Ecto neural progenitor cell (in vitro differentiated cells): Measurements from ENCODE around the gene BBS1.

Source experiments
- DNase-seq: peaks from one replicate; pipeline ENCODE4 v3.0.0-alpha.2; 2018; ENCODE audit warnings: low spot score

Gene BBS1

DNA sequence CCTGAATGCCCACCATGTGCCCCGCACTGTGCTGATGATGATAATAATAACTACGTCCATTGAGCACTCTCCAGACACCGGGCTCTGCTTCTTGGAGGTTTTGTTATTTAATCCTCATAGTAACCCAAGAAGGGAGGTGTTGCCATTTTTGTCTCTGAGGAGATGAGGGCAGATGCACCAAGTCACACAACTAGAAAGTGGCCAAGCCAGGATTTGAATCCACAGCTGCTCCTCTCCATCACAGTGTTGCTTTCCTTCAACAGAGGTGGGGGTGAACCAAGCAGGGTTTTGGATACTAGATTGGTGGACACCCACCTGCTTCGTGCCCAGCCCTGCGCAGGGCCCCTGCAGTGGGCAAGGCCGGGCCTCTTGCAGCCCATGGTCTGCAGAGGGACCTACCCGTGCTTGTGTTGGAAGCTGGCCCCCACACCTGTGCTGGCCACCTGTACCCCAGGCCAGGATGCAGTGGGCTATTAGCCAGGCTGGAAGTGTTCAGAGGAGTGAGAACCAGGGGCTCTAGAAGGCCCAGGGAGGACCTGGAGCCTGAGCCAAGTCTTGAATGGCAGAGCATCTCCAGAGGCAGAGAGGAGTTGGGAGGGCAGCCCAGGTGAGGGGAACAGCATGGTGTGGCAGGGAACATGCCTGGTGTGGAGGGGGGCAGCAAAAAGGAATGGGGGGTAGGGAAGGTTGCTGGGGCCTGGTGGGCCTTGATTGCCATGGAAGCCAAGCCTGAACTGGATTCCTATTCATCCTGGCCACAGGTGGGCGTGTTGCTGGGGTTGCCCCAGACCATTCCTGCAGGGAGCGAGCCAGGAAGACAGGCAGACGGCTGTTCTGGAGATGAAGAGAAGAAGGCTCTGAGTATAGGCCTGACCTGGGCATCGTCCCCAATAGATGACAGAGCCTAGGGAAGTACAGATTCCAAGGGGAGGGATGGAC lies 32.9 kb upstream of the BBS1 start:
- no peak for DNase-seq

DNA sequence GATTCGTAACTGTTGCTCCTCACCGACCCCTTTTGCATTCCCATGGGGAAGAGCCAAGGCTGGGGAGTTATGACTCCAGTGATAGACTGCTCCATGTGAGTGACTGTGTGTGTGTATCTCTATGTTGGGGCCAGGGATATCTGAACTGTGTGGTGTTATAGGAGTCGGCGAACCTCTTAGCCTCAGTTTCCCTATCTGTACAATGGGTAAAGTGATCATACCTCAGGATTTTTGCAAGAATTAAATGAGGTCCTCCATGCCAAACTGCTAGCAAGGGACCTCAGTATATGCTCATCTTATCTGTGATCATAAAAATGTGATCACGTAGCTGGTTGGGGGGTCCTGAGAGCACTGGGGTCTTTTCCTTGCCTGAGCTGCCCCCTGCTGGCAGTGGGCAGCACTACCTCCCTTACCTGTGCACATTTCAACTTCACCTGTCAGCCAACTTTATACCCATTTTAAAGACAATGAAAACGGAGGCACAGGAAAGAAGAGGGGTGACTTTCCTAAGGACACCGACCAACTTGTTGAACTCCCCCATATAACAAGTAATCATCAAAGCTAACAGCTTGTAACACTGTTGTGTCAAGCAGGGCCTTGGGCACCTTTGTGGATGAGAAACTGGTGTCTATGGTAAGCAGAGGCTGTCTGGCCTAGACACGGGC lies 31.6 kb upstream of the BBS1 start:
- DNase-seq = no peak

DNA sequence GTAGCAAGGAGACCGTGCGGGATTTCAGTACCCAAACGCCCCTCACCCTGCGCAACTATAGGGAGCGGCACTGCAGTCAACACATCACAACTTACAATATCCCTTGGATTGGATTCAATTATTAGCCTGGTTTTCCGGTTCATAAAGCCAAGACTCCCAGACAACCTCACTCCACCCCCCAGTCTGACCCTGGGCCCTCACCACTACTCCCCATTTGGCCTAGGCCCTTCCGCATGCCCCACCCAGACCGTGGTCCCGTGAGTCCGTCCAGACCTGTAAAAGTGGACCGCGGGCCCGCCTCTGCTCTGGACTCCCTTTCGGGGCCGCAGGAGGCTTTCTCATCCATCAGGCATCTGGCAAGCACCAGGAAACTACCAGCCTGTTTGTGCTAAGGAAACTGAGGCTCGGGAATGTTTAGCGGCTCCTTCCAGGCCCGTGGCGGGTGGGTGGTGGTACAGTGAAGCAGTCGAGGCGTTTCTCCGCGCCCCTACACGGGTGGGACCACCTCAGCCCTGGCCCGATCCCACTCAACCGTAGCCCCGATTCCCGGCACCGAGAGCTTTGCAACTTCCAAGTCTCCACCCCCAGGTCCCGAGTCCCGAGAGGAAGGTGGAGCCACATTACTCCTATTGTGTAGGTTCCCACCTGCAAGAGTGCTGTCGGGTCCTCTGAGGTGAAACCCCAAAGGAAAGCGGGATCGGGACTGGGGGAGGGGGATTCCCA lies 30.9 kb upstream of the BBS1 start:
- DNase-seq = no peak

GRCh38 chr11:66480117-66480938 lies 30.1 kb upstream of the BBS1 start, which contains the start of gene DPP3:
Gene DPP3, plus strand, starts transcription at chr11:66480434. Its CDS starts 1,767 bp downstream, at chr11:66482201.
- peak; percentile 97 for DNase-seq

DNA sequence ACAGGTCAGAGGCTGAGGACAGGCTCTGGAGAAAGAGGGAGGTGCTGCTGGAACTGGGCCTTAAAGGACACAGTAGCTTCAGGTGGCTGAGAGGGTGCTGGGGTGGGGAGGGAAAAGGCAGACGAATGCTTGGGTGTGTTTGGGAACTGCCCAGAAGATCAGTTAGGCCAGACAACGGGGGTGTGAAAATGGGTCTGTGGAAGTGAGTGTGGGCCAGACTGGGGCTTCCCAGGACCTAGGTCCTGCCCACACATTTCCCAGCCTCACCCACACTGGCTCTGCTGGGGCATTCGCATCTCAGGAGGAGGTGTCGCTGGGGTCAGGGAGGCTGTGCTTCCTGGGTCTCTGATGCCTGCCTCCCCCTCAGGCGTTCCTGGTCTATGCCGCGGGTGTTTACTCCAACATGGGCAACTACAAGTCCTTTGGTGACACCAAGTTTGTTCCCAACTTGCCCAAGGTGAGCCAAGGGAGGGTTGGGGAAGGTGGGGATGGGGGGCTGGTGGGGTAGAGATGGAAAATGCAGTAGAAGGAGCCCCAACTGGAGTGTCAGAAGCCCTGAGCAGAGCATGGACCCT lies 25.5 kb upstream of the BBS1 start:
- no peak for DNase-seq

GRCh38 chr11:66488957-66489356 lies 21.5 kb upstream of the BBS1 start:
- no peak for DNase-seq

GRCh38 chr11:66489636-66490035 lies 20.8 kb upstream of the BBS1 start:
- no peak for DNase-seq

- DNase-seq = no peak
Measured at GRCh38 chr11:66491315-66491935, 19.0 kb upstream of the BBS1 start.

- DNase-seq = no peak
Measured at GRCh38 chr11:66492161-66492865, 18.1 kb upstream of the BBS1 start.

DNA sequence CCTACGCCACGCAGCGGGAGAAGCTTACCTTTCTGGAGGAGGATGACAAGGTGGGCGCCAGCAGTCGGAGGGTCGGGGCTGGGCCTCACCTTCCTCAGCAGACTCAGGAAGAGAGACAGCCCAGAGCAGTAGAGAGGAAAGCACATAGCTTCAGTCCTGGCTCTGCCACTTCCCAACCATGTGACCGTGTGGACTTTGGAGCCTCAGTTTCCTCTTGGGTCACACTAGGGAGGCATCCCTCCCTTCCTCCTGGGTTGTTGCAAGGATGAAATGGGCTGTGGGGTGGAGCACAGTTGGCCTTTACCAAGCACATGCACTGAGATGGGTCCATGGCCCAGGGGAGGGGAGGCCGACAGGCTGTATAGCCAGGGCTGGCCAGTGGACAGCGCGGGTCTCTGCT lies 17.3 kb upstream of the BBS1 start:
- DNase-seq = no peak

- no peak for DNase-seq
Measured at GRCh38 chr11:66494458-66494857, 16.0 kb upstream of the BBS1 start.

GRCh38 chr11:66494935-66495334 lies 15.5 kb upstream of the BBS1 start:
- DNase-seq = no peak

DNA sequence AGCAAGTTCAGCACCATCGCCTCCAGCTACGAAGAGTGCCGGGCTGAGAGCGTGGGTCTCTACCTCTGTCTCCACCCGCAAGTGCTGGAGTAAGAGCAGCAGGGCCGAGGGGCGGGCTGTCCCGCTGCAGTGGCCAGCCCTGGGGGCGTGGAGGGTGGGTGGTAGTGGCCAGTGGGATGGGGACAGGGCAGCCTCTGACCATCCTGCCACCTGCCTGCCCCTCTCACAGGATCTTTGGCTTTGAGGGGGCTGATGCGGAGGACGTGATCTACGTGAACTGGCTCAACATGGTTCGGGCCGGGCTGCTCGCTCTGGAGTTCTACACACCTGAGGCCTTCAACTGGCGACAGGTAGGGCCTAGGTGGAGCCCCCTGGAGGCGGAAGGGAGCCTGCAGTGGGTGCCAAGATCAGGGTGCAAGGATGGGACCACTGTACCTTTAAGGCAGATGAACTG lies 15.0 kb upstream of the BBS1 start:
- DNase-seq = no peak

- no peak for DNase-seq
Measured at GRCh38 chr11:66497206-66497605, 13.2 kb upstream of the BBS1 start.

DNA sequence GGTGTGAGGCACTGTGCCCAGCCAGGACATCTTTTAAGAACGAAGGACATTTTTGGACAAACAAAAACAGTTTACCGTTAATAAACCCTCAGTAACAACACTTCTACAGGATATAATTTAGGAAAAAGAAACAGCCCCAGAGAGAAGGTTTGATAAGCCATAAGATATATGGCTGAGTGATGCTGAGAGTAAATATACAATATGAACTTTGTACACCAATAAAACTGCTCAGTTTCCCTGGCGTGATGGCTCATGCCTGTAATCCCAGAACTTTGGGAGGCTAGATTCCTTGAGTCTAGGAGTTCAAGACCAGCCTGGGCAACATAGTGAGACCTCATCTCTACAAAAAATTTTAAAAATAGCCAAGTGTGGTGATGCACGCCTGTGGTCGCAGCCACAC lies 11.9 kb upstream of the BBS1 start:
- no peak for DNase-seq

DNA sequence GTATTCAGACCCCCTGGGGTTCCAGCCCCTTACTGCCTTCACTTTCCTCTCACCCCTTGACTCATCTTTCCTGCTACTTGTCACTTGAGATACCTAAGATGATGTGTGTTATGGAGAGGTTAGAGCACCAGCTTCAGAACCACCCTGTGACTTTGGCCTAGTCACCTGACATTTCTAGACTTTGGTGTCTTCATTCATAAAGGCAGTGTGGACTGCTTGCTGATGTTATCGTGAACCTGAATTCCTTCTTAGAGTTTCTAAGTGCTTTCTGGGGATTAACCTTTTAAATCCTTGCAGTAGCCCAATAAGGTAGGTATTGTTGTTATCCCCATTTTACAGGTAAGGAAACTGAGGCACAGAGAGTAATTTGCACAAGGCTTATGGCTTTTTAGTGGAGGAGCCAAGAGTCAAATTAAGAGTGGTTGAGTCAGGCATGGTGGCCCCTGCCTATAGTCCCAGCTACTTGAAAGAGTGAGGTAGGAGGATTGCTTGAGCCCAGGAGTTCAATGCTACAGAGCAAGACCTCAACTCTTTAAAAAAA lies 5.1 kb upstream of the BBS1 start:
- no peak for DNase-seq

GRCh38 chr11:66509131-66509561 lies 1.3 kb upstream of the BBS1 start:
- no peak for DNase-seq

DNA sequence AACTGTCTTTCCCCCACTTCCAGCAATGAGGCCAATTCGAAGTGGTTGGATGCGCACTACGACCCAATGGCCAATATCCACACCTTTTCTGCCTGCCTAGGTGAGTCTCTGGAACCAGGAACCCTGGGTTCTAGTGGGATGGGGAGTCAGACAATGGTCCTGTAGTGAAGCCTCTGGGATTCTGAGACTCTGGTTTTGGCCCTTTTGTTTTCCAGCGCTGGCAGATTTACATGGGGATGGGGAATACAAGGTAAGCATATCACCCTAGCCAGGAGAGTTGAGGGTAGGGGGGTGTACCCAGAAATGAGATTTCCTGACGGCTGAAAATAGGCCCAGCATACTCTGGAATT lies 530 bp downstream of the BBS1 start:
- DNase-seq = no peak

DNA sequence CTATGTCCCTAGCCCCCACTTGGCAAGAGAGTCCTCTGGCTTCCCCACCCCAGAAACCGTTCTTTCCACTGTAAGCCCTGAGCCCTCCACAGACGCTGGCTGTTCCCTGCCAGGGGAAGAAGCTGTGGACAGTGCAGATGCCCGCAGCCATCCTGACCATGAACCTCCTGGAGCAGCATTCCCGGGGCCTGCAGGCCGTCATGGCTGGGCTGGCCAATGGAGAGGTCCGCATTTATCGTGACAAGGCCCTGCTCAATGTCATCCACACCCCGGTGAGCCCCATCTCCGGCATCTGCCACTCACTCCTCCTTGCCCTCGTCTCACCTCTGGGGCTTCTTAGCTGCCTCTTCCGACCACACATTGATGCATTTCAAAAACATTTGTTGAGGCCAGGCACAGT lies 13.2 kb downstream of the BBS1 start:
- DNase-seq = no peak
